ENCODE results near the gene EPOP. TPM values are rescaled to one million over a fixed set of nuclear protein-coding genes. Genes with fewer than 3 reads are reported as not detected.
A peak's percentile ranks its signal among the peaks of the same experiment; 100 is the strongest.

Gene EPOP
- total and polyA plus RNA-seq, 2 of the 13 experiments (the other 11 are each of a cell fraction or from before 2014, with no cell fraction given) = 14.7 to 37.8 TPM

GRCh38 chr17:38702166-38702915 is 27.6 kb upstream of the EPOP start (continued):
- TF ChIP-seq, protein P1, sequence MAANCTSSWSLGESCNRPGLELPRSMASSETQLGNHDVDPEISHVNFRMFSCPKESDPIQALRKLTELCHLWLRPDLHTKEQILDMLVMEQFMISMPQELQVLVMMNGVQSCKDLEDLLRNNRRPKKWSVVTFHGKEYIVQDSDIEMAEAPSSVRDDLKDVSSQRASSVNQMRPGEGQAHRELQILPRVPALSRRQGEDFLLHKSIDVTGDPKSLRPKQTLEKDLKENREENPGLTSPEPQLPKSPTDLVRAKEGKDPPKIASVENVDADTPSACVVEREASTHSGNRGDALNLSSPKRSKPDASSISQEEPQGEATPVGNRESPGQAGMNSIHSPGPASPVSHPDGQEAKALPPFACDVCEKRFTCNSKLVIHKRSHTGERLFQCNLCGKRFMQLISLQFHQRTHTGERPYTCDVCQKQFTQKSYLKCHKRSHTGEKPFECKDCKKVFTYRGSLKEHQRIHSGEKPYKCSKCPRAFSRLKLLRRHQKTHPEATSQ (CRISPR knock-in tag; IDR thresholded peaks at IDR 0.05; ENCODE audit: borderline replicate concordance) = no peak
- TF ChIP-seq ZNF674 (CRISPR knock-in tag; IDR thresholded peaks at IDR 0.05; ENCODE audit: low read depth) (no peak), MTF2 (CRISPR knock-in tag; IDR thresholded peaks at IDR 0.05; ENCODE audit: borderline replicate concordance) (no peak), KLF9 (CRISPR knock-in tag; IDR thresholded peaks at IDR 0.05; ENCODE audit: low read depth) (no peak), ATF7-NPFF (CRISPR knock-in tag; IDR thresholded peaks at IDR 0.05; ENCODE audit: low read depth) (peak; percentile 92), HNF4G (IDR thresholded peaks at IDR 0.05; ENCODE audit: borderline replicate concordance, low read depth, low read length) (no peak), HNF4G (CRISPR knock-in tag; IDR thresholded peaks at IDR 0.05; ENCODE audit: borderline replicate concordance, low read depth) (peak; percentile 68; the same call in 1 of the 2 replicates), SALL1 (CRISPR knock-in tag; IDR thresholded peaks at IDR 0.05) (peak; percentile 86), FIP1L1 (IDR thresholded peaks at IDR 0.05; ENCODE audit: borderline replicate concordance, insufficient read depth, low read depth, low read length) (no peak), ZNF451 (CRISPR knock-in tag; IDR thresholded peaks at IDR 0.05) (0 out of 2 replicates have a peak, but pooled peaks have one; percentile 60), SSRP1 (CRISPR knock-in tag; IDR thresholded peaks at IDR 0.05) (no peak), ZSCAN30 (CRISPR knock-in tag; IDR thresholded peaks at IDR 0.05) (no peak; the same call in 1 of the 2 replicates), ZNF569 (CRISPR knock-in tag; IDR thresholded peaks at IDR 0.05; ENCODE audit: borderline replicate concordance) (no peak), STAT5B (CRISPR knock-in tag; IDR thresholded peaks at IDR 0.05) (peak; percentile 91; the same call in 1 of the 2 replicates)
- TF ChIP-seq, protein P2, sequence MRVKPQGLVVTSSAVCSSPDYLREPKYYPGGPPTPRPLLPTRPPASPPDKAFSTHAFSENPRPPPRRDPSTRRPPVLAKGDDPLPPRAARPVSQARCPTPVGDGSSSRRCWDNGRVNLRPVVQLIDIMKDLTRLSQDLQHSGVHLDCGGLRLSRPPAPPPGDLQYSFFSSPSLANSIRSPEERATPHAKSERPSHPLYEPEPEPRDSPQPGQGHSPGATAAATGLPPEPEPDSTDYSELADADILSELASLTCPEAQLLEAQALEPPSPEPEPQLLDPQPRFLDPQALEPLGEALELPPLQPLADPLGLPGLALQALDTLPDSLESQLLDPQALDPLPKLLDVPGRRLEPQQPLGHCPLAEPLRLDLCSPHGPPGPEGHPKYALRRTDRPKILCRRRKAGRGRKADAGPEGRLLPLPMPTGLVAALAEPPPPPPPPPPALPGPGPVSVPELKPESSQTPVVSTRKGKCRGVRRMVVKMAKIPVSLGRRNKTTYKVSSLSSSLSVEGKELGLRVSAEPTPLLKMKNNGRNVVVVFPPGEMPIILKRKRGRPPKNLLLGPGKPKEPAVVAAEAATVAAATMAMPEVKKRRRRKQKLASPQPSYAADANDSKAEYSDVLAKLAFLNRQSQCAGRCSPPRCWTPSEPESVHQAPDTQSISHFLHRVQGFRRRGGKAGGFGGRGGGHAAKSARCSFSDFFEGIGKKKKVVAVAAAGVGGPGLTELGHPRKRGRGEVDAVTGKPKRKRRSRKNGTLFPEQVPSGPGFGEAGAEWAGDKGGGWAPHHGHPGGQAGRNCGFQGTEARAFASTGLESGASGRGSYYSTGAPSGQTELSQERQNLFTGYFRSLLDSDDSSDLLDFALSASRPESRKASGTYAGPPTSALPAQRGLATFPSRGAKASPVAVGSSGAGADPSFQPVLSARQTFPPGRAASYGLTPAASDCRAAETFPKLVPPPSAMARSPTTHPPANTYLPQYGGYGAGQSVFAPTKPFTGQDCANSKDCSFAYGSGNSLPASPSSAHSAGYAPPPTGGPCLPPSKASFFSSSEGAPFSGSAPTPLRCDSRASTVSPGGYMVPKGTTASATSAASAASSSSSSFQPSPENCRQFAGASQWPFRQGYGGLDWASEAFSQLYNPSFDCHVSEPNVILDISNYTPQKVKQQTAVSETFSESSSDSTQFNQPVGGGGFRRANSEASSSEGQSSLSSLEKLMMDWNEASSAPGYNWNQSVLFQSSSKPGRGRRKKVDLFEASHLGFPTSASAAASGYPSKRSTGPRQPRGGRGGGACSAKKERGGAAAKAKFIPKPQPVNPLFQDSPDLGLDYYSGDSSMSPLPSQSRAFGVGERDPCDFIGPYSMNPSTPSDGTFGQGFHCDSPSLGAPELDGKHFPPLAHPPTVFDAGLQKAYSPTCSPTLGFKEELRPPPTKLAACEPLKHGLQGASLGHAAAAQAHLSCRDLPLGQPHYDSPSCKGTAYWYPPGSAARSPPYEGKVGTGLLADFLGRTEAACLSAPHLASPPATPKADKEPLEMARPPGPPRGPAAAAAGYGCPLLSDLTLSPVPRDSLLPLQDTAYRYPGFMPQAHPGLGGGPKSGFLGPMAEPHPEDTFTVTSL (CRISPR knock-in tag; IDR thresholded peaks at IDR 0.05; ENCODE audit: borderline replicate concordance) = no peak
- TF ChIP-seq, protein P3, sequence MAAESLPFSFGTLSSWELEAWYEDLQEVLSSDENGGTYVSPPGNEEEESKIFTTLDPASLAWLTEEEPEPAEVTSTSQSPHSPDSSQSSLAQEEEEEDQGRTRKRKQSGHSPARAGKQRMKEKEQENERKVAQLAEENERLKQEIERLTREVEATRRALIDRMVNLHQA (CRISPR knock-in tag; IDR thresholded peaks at IDR 0.05) = no peak
- TF ChIP-seq, protein P4, sequence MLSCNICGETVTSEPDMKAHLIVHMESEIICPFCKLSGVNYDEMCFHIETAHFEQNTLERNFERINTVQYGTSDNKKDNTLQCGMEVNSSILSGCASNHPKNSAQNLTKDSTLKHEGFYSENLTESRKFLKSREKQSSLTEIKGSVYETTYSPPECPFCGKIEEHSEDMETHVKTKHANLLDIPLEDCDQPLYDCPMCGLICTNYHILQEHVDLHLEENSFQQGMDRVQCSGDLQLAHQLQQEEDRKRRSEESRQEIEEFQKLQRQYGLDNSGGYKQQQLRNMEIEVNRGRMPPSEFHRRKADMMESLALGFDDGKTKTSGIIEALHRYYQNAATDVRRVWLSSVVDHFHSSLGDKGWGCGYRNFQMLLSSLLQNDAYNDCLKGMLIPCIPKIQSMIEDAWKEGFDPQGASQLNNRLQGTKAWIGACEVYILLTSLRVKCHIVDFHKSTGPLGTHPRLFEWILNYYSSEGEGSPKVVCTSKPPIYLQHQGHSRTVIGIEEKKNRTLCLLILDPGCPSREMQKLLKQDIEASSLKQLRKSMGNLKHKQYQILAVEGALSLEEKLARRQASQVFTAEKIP (CRISPR knock-in tag; IDR thresholded peaks at IDR 0.05; ENCODE audit: borderline replicate concordance) = 0 out of 2 replicates have a peak, but pooled peaks have one; percentile 14
- TF ChIP-seq, protein P5, sequence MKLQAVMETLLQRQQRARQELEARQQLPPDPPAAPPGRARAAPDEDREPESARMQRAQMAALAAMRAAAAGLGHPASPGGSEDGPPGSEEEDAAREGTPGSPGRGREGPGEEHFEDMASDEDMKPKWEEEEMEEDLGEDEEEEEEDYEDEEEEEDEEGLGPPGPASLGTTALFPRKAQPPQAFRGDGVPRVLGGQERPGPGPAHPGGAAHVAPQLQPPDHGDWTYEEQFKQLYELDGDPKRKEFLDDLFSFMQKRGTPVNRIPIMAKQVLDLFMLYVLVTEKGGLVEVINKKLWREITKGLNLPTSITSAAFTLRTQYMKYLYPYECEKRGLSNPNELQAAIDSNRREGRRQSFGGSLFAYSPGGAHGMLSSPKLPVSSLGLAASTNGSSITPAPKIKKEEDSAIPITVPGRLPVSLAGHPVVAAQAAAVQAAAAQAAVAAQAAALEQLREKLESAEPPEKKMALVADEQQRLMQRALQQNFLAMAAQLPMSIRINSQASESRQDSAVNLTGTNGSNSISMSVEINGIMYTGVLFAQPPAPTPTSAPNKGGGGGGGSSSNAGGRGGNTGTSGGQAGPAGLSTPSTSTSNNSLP (IDR thresholded peaks at IDR 0.05; ENCODE audit: low read depth, low read length) = no peak
